ENCODE measurements around the gene GTPBP4.
A peak's percentile ranks its signal among the peaks of the same experiment; 100 is the strongest.

The GTPBP4 gene

DNA sequence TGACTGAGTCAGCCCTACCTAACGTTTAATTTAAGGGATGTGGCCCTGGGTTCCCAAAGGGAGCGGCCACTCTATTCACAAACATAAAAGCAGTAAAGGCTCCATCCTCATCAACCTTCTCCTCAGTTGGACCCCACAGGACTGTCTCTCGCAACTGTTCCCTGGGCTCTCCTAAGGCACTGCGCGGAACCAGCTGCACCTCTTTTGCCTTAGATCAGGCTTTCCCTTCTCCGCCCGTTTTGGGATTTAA, 689 bp upstream of the GTPBP4 start:
- peak overlapping the region; percentile 97 for H3K9ac ChIP-seq (ENCODE audit: low read length)
- H3K18ac ChIP-seq (ENCODE audit: low read length) = no peak overlapping the region
- no peaks in the 10 kb centered on the region for H3K36me3 ChIP-seq (ENCODE audit: control insufficient read depth, insufficient read depth, low read length)
- no peak overlapping the region for H2AK5ac ChIP-seq (ENCODE audit: low read length)
- H3K4me3 ChIP-seq (ENCODE audit: low read length) = peak overlapping the region; percentile 92
- DNase-seq = peak; percentile 41
- H4K8ac ChIP-seq (ENCODE audit: low read depth, low read length) = peak overlapping the region; percentile 83
- no peak overlapping the region for H2BK15ac ChIP-seq (replicated peaks; ENCODE audit: low read depth)
- no peak overlapping the region for H2BK5ac ChIP-seq (ENCODE audit: low read length)
- H4K5ac ChIP-seq (ENCODE audit: low read length) = no peak overlapping the region
- H2BK120ac ChIP-seq (ENCODE audit: low read depth, low read length) = no peak overlapping the region
- H3K4me1 ChIP-seq (ENCODE audit: control insufficient read depth, low read depth, low read length) = peaks cover 3% of the 10 kb centered on the region
- H3K4me2 ChIP-seq (ENCODE audit: low read length) = peak overlapping the region; percentile 99
- no peak overlapping the region for H3K27ac ChIP-seq (ENCODE audit: low read depth, low read length)
- H3K56ac ChIP-seq (ENCODE audit: low read length) = peak overlapping the region; percentile 97
- H3K23ac ChIP-seq (ENCODE audit: low read length) = peak overlapping the region; percentile 89
- peaks cover 38% of the 10 kb centered on the region for H3K79me2 ChIP-seq (ENCODE audit: control insufficient read depth, insufficient read depth, low read length)
- H3K79me1 ChIP-seq (ENCODE audit: low read length) = peaks cover 7% of the 10 kb centered on the region
- WGBS (ENCODE audit: extremely low coverage, insufficient coverage, low lambda C conversion rate) = no CpG with 5 or more reads among the region's 7 CpGs
- no peaks in the 10 kb centered on the region for H3K27me3 ChIP-seq (ENCODE audit: insufficient read depth, low read length, poor library complexity)
- H3K4ac ChIP-seq (ENCODE audit: low read depth, low read length) = peak overlapping the region; percentile 75

DNA sequence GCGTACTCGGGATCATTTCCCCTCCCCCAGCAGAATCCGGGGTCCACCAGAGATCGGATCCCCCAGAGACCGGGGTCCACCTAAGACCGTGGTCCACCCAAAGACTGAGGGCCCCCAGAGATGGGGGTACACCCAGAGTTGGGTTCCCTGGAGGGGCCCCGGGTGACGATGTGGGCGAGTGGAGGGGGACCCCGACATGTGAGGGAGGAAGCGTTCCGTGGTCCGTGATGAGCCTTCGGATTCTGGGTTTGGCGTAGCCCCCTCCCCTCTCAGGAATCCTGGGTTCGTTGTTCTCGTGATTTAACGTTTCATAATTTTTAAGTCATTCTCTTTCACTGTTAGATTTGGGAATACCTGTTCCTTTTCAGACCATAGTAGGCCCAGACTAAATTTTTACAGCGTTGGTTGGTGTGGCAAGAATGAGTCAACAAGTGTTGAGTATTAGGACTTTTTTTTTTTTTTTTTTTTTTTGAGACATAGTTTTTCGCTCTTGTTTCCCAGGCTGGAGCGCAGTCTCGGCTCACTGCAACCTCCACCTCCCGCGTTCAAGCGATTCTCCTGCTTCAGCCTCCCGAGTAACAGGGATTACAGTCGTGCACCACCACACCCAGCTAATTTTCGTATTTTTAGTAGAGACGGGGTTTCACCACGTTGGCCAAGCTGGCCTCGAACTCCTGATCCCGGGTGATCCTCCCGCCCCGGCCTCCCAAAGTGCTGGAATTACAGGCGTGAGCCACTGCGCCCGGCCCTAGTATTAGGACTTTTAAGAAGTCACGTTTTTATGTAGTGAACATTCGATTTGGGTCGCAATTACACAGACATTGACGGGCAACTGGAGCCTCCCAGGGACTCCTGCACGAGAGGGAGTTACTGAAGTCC, 672 bp downstream of the GTPBP4 start:
- no peak overlapping the region for H2AK5ac ChIP-seq (ENCODE audit: low read length)
- no peak overlapping the region for H4K5ac ChIP-seq (ENCODE audit: low read length)
- H3K27ac ChIP-seq (ENCODE audit: low read depth, low read length) = peak overlapping the region; percentile 61
- H4K8ac ChIP-seq (ENCODE audit: low read depth, low read length) = no peak overlapping the region
- H2BK15ac ChIP-seq (replicated peaks; ENCODE audit: low read depth) = no peak overlapping the region
- peaks cover 8% of the 10 kb centered on the region for H3K79me1 ChIP-seq (ENCODE audit: low read length)
- H3K36me3 ChIP-seq (ENCODE audit: control insufficient read depth, insufficient read depth, low read length) = peaks cover 2% of the 10 kb centered on the region
- no peaks in the 10 kb centered on the region for H3K27me3 ChIP-seq (ENCODE audit: insufficient read depth, low read length, poor library complexity)
- H3K4me1 ChIP-seq (ENCODE audit: control insufficient read depth, low read depth, low read length) = peaks cover 3% of the 10 kb centered on the region
- H3K56ac ChIP-seq (ENCODE audit: low read length) = peak overlapping the region; percentile 96
- no peak overlapping the region for H3K23ac ChIP-seq (ENCODE audit: low read length)
- H3K4ac ChIP-seq (ENCODE audit: low read depth, low read length) = peak overlapping the region; percentile 93
- peak overlapping the region; percentile 96 for H3K9ac ChIP-seq (ENCODE audit: low read length)
- H3K18ac ChIP-seq (ENCODE audit: low read length) = no peak overlapping the region
- H2BK5ac ChIP-seq (ENCODE audit: low read length) = no peak overlapping the region
- H3K4me3 ChIP-seq (ENCODE audit: low read length) = peak overlapping the region; percentile 92
- H3K79me2 ChIP-seq (ENCODE audit: control insufficient read depth, insufficient read depth, low read length) = peaks cover 47% of the 10 kb centered on the region
- no peak for DNase-seq
- WGBS (ENCODE audit: extremely low coverage, insufficient coverage, low lambda C conversion rate) = no CpG with 5 or more reads among the region's 42 CpGs
- H3K4me2 ChIP-seq (ENCODE audit: low read length) = peak overlapping the region; percentile 61
- H2BK120ac ChIP-seq (ENCODE audit: low read depth, low read length) = no peak overlapping the region

DNA sequence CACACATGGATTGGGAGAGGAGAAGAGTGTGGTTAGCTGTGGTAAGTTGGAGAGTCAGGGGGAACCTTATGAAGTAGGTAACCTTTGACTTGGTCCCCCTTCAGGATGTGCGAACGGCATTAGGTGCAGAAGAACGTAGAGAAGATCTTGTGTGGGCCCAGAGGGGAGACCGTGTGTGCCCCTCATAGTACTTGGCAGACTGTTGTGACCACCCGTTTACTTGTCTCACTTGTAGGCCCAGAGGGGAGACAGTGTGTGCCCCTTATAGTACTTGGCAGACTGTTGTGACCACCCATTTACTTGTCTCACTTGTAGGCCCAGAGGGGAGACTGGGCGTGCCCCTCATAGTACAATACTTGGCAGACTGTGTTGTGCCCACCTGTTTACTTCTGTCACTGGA, 2.6 kb downstream of the GTPBP4 start:
- Histone ChIP-seq H3K79me2 (ENCODE audit: control insufficient read depth, insufficient read depth, low read length) (peaks cover 53% of the 10 kb centered on the region), H2AK5ac (ENCODE audit: low read length) (no peak overlapping the region), H2BK15ac (replicated peaks; ENCODE audit: low read depth) (no peak overlapping the region), H3K4me3 (ENCODE audit: low read length) (no peak overlapping the region), H3K27ac (ENCODE audit: low read depth, low read length) (no peak overlapping the region), H3K36me3 (ENCODE audit: control insufficient read depth, insufficient read depth, low read length) (peaks cover 11% of the 10 kb centered on the region), H3K18ac (ENCODE audit: low read length) (no peak overlapping the region), H3K27me3 (ENCODE audit: insufficient read depth, low read length, poor library complexity) (no peaks in the 10 kb centered on the region), H3K4ac (ENCODE audit: low read depth, low read length) (no peak overlapping the region), H3K23ac (ENCODE audit: low read length) (no peak overlapping the region), H3K9ac (ENCODE audit: low read length) (no peak overlapping the region), H3K79me1 (ENCODE audit: low read length) (peaks cover 17% of the 10 kb centered on the region), H4K8ac (ENCODE audit: low read depth, low read length) (no peak overlapping the region), H2BK120ac (ENCODE audit: low read depth, low read length) (no peak overlapping the region), H4K5ac (ENCODE audit: low read length) (no peak overlapping the region), H3K4me1 (ENCODE audit: control insufficient read depth, low read depth, low read length) (peaks cover 3% of the 10 kb centered on the region), H2BK5ac (ENCODE audit: low read length) (no peak overlapping the region), H3K56ac (ENCODE audit: low read length) (no peak overlapping the region), H3K4me2 (ENCODE audit: low read length) (no peak overlapping the region)
- no CpG with 5 or more reads among the region's 6 CpGs for WGBS (ENCODE audit: extremely low coverage, insufficient coverage, low lambda C conversion rate)
- DNase-seq = no peak

DNA sequence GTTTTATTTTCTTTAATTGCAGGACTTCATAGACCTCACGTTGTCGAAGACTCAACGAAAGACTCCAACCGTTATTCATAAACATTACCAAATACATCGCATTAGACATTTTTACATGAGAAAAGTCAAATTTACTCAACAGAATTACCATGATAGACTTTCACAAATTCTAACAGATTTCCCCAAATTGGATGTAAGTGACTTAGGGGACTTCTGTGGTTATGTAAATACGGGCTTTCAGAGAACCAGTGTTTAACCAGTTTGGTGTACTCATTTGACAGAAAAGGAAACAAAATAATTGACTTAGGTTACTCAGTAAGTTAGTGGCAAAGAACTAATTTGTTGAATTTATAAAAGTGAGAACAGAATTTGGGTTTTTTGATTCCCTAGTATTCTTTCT, 4.2 kb downstream of the GTPBP4 start:
- Histone ChIP-seq H3K4me1 (ENCODE audit: control insufficient read depth, low read depth, low read length) (peaks cover under 1% of the 10 kb centered on the region), H2AK5ac (ENCODE audit: low read length) (no peak overlapping the region), H2BK5ac (ENCODE audit: low read length) (no peak overlapping the region), H3K79me2 (ENCODE audit: control insufficient read depth, insufficient read depth, low read length) (peaks cover 54% of the 10 kb centered on the region), H3K4me3 (ENCODE audit: low read length) (no peak overlapping the region), H3K23ac (ENCODE audit: low read length) (no peak overlapping the region), H3K9ac (ENCODE audit: low read length) (no peak overlapping the region), H3K4ac (ENCODE audit: low read depth, low read length) (no peak overlapping the region), H3K18ac (ENCODE audit: low read length) (no peak overlapping the region), H3K36me3 (ENCODE audit: control insufficient read depth, insufficient read depth, low read length) (peaks cover 16% of the 10 kb centered on the region), H2BK120ac (ENCODE audit: low read depth, low read length) (no peak overlapping the region), H3K56ac (ENCODE audit: low read length) (no peak overlapping the region), H4K5ac (ENCODE audit: low read length) (no peak overlapping the region), H3K4me2 (ENCODE audit: low read length) (no peak overlapping the region), H3K79me1 (ENCODE audit: low read length) (peaks cover 18% of the 10 kb centered on the region), H3K27ac (ENCODE audit: low read depth, low read length) (no peak overlapping the region), H4K8ac (ENCODE audit: low read depth, low read length) (no peak overlapping the region), H2BK15ac (replicated peaks; ENCODE audit: low read depth) (no peak overlapping the region), H3K27me3 (ENCODE audit: insufficient read depth, low read length, poor library complexity) (no peaks in the 10 kb centered on the region)
- DNase-seq = no peak
- 100% methylated on average over 5 of the region's 6 CpGs for WGBS (ENCODE audit: extremely low coverage, insufficient coverage, low lambda C conversion rate)

DNA sequence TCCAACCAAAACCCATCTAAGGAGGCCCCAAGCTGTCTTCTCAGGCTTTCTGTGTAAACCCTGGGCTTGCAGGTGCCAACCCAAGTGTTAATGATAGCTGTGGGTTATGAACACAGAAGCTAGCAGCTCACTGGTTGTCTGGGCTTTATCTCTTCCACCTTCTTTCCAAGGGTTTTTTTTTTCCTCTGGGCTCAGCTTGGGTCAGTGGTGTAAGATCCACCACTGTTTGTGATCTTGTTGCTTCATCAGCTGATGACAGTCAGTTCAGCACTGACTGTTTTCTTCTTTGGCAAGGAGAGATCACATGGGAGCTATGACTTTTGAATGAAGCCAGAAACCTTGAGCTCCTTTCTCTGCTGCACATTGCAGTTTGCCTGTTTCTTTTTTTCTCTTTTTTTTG, 4.6 kb downstream of the GTPBP4 start:
- no peak for DNase-seq
- no peak overlapping the region for H2BK15ac ChIP-seq (replicated peaks; ENCODE audit: low read depth)
- peaks cover 19% of the 10 kb centered on the region for H3K36me3 ChIP-seq (ENCODE audit: control insufficient read depth, insufficient read depth, low read length)

More for the DNA sequence above, 4.6 kb downstream of the GTPBP4 start:
- Histone ChIP-seq H3K79me1 (ENCODE audit: low read length) (peaks cover 16% of the 10 kb centered on the region), H3K27me3 (ENCODE audit: insufficient read depth, low read length, poor library complexity) (no peaks in the 10 kb centered on the region), H3K79me2 (ENCODE audit: control insufficient read depth, insufficient read depth, low read length) (peaks cover 51% of the 10 kb centered on the region), H3K27ac (ENCODE audit: low read depth, low read length) (no peak overlapping the region), H3K56ac (ENCODE audit: low read length) (no peak overlapping the region), H3K4me3 (ENCODE audit: low read length) (no peak overlapping the region), H3K23ac (ENCODE audit: low read length) (no peak overlapping the region), H2AK5ac (ENCODE audit: low read length) (no peak overlapping the region), H3K4me2 (ENCODE audit: low read length) (no peak overlapping the region), H3K18ac (ENCODE audit: low read length) (no peak overlapping the region), H3K4me1 (ENCODE audit: control insufficient read depth, low read depth, low read length) (no peaks in the 10 kb centered on the region), H2BK5ac (ENCODE audit: low read length) (no peak overlapping the region), H2BK120ac (ENCODE audit: low read depth, low read length) (no peak overlapping the region), H3K4ac (ENCODE audit: low read depth, low read length) (no peak overlapping the region), H4K8ac (ENCODE audit: low read depth, low read length) (no peak overlapping the region), H4K5ac (ENCODE audit: low read length) (no peak overlapping the region), H3K9ac (ENCODE audit: low read length) (no peak overlapping the region)

Measured in mesendoderm (in vitro differentiated cells).